Measurements from ENCODE around the gene CPS1.

CPS1 gene

GRCh38 chr2:210556329-210556980 lies at the start of gene CPS1:
Gene CPS1 (plus strand): TSS chr2:210556599. CDS start chr2:210556734, 135 bp downstream.
- no peak for DNase-seq

- DNase-seq = no peak
Measured at GRCh38 chr2:210515911-210516310, 40.5 kb upstream of the CPS1 start.

- DNase-seq = no peak
Measured at GRCh38 chr2:210517264-210517663, 39.1 kb upstream of the CPS1 start.

- DNase-seq = no peak
Measured at GRCh38 chr2:210519594-210519993, 36.8 kb upstream of the CPS1 start.

GRCh38 chr2:210522399-210522798 lies 34.0 kb upstream of the CPS1 start:
- no peak for DNase-seq

GRCh38 chr2:210523650-210524289 lies 32.6 kb upstream of the CPS1 start:
- DNase-seq = no peak

- no peak for DNase-seq
Measured at GRCh38 chr2:210524533-210524932, 31.9 kb upstream of the CPS1 start.

GRCh38 chr2:210527286-210527685 lies 29.1 kb upstream of the CPS1 start:
- no peak for DNase-seq

- no peak for DNase-seq
Measured at GRCh38 chr2:210528716-210529115, 27.7 kb upstream of the CPS1 start.

GRCh38 chr2:210531050-210531449 lies 25.3 kb upstream of the CPS1 start:
- no peak for DNase-seq

- no peak for DNase-seq
Measured at GRCh38 chr2:210531482-210531881, 24.9 kb upstream of the CPS1 start.

GRCh38 chr2:210533389-210533788 lies 23.0 kb upstream of the CPS1 start:
- no peak for DNase-seq

GRCh38 chr2:210534879-210535278 lies 21.5 kb upstream of the CPS1 start:
- DNase-seq = no peak

GRCh38 chr2:210536973-210537650 lies 19.3 kb upstream of the CPS1 start:
- DNase-seq = no peak

- DNase-seq = no peak
Measured at GRCh38 chr2:210539035-210539434, 17.4 kb upstream of the CPS1 start.

GRCh38 chr2:210539578-210540416 lies 16.6 kb upstream of the CPS1 start:
- no peak for DNase-seq

- no peak for DNase-seq
Measured at GRCh38 chr2:210540471-210540870, 15.9 kb upstream of the CPS1 start.

GRCh38 chr2:210540900-210541289 lies 15.5 kb upstream of the CPS1 start:
- no peak for DNase-seq

GRCh38 chr2:210541290-210541902 lies 15.0 kb upstream of the CPS1 start:
- no peak for DNase-seq

GRCh38 chr2:210544007-210544590 lies 12.3 kb upstream of the CPS1 start:
- no peak for DNase-seq

- no peak for DNase-seq
Measured at GRCh38 chr2:210544831-210545230, 11.6 kb upstream of the CPS1 start.

GRCh38 chr2:210546424-210547208 lies 9.8 kb upstream of the CPS1 start:
- DNase-seq = no peak
